IPS-18c (cell line): Measurements from ENCODE around the gene GFY.
"Not testable (repeated sequence)": the region's sequence is repeated elsewhere in the genome, so short reads cannot be mapped to it uniquely, and the experiment has no call there.

Source experiments
- H3K4me3 ChIP-seq: 2 replicates; pipeline ENCODE4 v1.7.0; 2013; ENCODE audit warnings: low read depth, mild to moderate bottlenecking, low read length, moderate library complexity; ENCODE audit not compliant: insufficient read depth
- H3K9me3 ChIP-seq: one replicate; pipeline ENCODE4 v1.6.1; 2013; ENCODE audit warnings: mild to moderate bottlenecking, low read length, moderate library complexity; ENCODE audit not compliant: control insufficient read depth, insufficient read depth

The GFY gene

GRCh38 chr19:49451430-49452181 is 26.4 kb downstream of the GFY start, which contains the start of gene PIH1D1:
Gene PIH1D1 (minus strand): TSS chr19:49451814. CDS start chr19:49451574, 240 bp downstream.
- Histone ChIP-seq H3K9me3 (no peaks in the 10 kb centered on the region), H3K4me3 (peak within 1 kb of the TSS; percentile 71)

- Histone ChIP-seq H3K9me3 (no peaks in the 10 kb centered on the region), H3K4me3 (peak within 1 kb of the TSS; percentile 58)
These were observed 28.0 kb downstream of the GFY start, which contains the start of gene ALDH16A1 for GRCh38 chr19:49453013-49453756. Gene ALDH16A1 (plus strand): TSS chr19:49453225. CDS start chr19:49453332, 107 bp downstream.

GRCh38 chr19:49453757-49454240 is 28.6 kb downstream of the GFY start:
- Histone ChIP-seq H3K4me3 (peak overlapping the region; percentile 58), H3K9me3 (no peaks in the 10 kb centered on the region)

GRCh38 chr19:49455773-49456172 is 30.6 kb downstream of the GFY start:
- Histone ChIP-seq H3K4me3 (no peak overlapping the region), H3K9me3 (no peaks in the 10 kb centered on the region)

- no peaks in the 10 kb centered on the region for H3K9me3 ChIP-seq
- no peak overlapping the region for H3K4me3 ChIP-seq
These were observed 31.1 kb downstream of the GFY start for GRCh38 chr19:49456326-49456725.

- no peak overlapping the region for H3K4me3 ChIP-seq
These were observed 33.3 kb downstream of the GFY start for GRCh38 chr19:49458567-49458903.

GRCh38 chr19:49459388-49459787 is 34.2 kb downstream of the GFY start:
- H3K9me3 ChIP-seq, result no peaks in the 10 kb centered on the region
- H3K4me3 ChIP-seq, result no peak overlapping the region

More at GRCh38 chr19:49458567-49458903, 33.3 kb downstream of the GFY start:
- no peaks in the 10 kb centered on the region for H3K9me3 ChIP-seq

GRCh38 chr19:49461130-49461529 is 35.9 kb downstream of the GFY start:
- H3K4me3 ChIP-seq, H3K9me3 ChIP-seq: not testable (repeated sequence)

- H3K9me3 ChIP-seq, result no peaks in the 10 kb centered on the region
- no peak overlapping the region for H3K4me3 ChIP-seq
These were observed 36.5 kb downstream of the GFY start for GRCh38 chr19:49461656-49462055.

GRCh38 chr19:49462492-49462891 is 37.3 kb downstream of the GFY start:
- Histone ChIP-seq H3K9me3 (no peaks in the 10 kb centered on the region), H3K4me3 (no peak overlapping the region)

GRCh38 chr19:49463960-49464740 is 39.0 kb downstream of the GFY start:
- Histone ChIP-seq H3K9me3 (no peaks in the 10 kb centered on the region), H3K4me3 (no peak overlapping the region)

- no peak overlapping the region for H3K4me3 ChIP-seq
- H3K9me3 ChIP-seq, result no peaks in the 10 kb centered on the region
These were observed 40.2 kb downstream of the GFY start for GRCh38 chr19:49465371-49465770.

GRCh38 chr19:49468199-49468598 is 43.0 kb downstream of the GFY start:
- Histone ChIP-seq H3K4me3 (no peak overlapping the region), H3K9me3 (no peaks in the 10 kb centered on the region)

- no peaks in the 10 kb centered on the region for H3K9me3 ChIP-seq
- no peak overlapping the region; the same call in 1 of the 2 replicates for H3K4me3 ChIP-seq
These were observed 43.7 kb downstream of the GFY start for GRCh38 chr19:49468746-49469447.

GRCh38 chr19:49469828-49470614 is 44.8 kb downstream of the GFY start:
- Histone ChIP-seq H3K9me3 (no peaks in the 10 kb centered on the region), H3K4me3 (no peak overlapping the region)

- H3K4me3 ChIP-seq, result no peak overlapping the region
- no peaks in the 10 kb centered on the region for H3K9me3 ChIP-seq
These were observed 45.4 kb downstream of the GFY start for GRCh38 chr19:49470615-49470978.
